Measurements from ENCODE around the gene SETD1B. TPM values are rescaled to one million over a fixed set of nuclear protein-coding genes. Genes with fewer than 3 reads are reported as not detected.
A peak's percentile ranks its signal among the peaks of the same experiment; 100 is the strongest.

The SETD1B gene
- total RNA-seq, 4 donors from 2014 or later = 3.7 to 10.4 (median 6.6) TPM

DNA sequence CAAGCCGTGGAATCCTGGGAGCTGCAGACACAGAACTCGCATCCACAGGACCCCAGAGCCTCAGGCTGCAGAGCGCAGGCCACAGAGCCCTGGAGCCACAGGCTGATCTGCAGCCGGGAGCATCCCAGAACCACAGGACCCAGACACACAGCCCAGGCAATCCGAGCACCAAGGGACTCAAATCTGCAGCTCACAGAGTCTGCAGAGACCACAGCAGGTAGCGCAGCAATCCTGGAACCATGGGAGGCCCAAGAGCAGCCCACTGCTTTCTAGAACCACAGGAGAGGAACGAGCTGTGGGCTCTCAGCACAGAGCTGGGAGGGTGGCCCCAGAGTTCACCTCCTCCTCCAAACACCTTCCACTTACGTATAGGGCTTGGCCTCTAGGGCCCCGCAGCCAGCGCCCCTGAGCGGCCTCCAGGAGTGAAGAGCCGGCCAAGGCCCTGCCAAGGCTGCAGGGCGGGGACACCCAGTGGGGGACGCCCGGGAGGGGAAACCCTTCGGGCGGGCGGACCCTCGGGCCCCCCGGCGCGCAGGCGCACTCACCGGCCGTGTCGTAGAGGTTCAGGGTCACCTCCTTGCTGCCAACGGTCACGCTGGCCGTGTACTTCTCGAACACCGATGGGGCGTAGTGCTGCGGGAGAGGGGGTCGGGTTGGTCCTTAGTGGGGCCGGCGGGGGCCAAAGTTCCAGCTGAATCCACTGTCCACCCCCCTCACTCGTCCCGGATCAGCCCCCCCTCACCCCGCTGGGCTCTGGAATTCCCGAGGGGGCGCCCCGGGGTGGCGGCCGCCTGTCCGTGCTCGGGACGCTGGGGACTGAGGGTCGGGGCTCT is 11.0 kb upstream of the SETD1B start:
- TF ChIP-seq, protein P1, sequence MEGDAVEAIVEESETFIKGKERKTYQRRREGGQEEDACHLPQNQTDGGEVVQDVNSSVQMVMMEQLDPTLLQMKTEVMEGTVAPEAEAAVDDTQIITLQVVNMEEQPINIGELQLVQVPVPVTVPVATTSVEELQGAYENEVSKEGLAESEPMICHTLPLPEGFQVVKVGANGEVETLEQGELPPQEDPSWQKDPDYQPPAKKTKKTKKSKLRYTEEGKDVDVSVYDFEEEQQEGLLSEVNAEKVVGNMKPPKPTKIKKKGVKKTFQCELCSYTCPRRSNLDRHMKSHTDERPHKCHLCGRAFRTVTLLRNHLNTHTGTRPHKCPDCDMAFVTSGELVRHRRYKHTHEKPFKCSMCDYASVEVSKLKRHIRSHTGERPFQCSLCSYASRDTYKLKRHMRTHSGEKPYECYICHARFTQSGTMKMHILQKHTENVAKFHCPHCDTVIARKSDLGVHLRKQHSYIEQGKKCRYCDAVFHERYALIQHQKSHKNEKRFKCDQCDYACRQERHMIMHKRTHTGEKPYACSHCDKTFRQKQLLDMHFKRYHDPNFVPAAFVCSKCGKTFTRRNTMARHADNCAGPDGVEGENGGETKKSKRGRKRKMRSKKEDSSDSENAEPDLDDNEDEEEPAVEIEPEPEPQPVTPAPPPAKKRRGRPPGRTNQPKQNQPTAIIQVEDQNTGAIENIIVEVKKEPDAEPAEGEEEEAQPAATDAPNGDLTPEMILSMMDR (IDR thresholded peaks at IDR 0.05) = no peak
- DNase-seq (ENCODE audit: low spot score) (no peak), ATAC-seq (ENCODE audit: low FRiP score) (no peak)

DNA sequence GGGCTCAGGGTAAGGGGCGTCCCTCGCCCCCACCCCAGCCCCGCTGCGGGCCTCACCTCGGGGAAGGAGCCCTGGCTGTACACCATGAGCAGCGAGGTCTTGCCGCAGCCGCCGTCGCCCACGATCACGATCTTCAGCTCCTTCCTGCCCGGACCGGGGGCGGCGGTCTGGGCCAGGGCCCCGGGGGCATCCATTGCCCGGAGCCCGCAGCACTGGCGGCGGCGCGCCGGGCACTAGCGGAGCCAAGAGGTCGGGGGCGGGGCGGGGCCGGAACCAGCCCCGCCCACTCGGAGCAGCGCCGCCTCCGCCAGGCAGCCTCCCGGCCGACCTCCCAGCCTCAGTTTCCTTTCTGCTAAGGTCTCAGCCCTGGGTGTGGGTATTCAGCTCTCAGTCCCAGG is 10.4 kb upstream of the SETD1B start, which contains the start of gene RHOF:
RHOF (minus strand) TSS at position 249 of the 398 bp plus-strand sequence; CDS start at position 194, 55 bp downstream.
- ATAC-seq (ENCODE audit: low FRiP score) = peak; percentile 0
- DNase-seq (ENCODE audit: low spot score) = no peak
- TF ChIP-seq, protein P1 (IDR thresholded peaks at IDR 0.05) = no peak

DNA sequence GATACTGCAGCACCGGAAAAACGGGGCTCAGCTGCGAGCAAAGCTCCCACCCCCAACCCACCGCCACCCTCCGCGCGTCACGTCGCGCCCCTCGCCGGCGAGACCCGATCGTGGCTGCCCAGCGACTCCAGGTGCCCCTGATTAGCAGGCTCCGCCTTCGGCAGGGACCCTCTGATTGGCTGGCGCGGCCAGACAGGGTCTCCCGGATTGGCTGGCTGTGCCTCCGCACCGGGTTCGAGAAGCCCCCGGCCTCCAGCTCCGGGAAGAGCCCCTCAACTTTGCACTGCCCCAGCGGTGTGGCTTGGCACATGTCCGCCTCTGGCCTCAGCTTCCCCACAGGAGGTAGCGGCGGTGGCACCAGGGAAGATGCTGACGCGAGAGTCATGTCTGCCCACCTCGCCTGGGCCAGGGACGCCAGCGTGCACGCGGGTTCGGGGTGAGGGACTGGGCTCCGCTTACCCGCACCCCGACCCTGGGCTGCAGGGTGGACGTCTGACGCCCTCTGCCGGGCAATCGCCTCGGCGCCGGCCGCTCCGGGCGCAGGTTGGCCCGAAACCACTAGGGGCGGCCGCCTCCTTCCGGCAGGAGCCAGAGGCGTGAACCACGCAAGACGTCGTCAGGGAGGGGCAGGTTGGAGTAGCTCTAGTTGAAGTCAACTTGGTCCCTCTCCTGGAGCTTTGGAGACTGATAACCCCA is 9.8 kb upstream of the SETD1B start:
- ATAC-seq (ENCODE audit: low FRiP score) (peak; percentile 73), DNase-seq (ENCODE audit: low spot score) (peak; percentile 64)
- TF ChIP-seq, protein P1 (IDR thresholded peaks at IDR 0.05) = peak in 2 of 3 donors; percentile 99

DNA sequence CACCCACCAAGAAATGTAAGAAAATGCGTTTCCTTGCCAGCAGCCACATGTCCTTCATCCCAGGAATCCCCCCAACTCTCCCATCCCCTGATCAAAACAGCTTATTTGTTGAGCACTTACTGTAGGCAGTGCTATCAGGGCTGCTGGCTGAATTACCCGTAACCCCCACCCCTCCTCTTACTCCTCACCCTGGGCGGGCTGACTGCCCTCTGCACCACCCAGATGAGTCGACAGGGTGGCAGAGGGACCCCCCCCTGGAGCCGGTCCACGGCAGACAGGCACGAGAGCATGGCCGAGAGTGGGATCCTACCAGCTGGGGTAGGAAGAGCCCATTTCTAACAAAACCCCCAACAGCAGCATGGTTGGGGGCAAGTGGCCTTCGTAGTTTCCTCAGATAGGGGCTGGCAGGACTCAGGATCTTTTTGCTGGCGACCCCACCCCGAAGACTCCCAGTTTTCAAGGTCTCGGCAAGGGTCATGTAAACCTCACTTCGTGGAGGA is 9.2 kb upstream of the SETD1B start:
- ATAC-seq (ENCODE audit: low FRiP score) (peak; percentile 3), DNase-seq (ENCODE audit: low spot score) (no peak)
- TF ChIP-seq, protein P1 (IDR thresholded peaks at IDR 0.05) = no peak

DNA sequence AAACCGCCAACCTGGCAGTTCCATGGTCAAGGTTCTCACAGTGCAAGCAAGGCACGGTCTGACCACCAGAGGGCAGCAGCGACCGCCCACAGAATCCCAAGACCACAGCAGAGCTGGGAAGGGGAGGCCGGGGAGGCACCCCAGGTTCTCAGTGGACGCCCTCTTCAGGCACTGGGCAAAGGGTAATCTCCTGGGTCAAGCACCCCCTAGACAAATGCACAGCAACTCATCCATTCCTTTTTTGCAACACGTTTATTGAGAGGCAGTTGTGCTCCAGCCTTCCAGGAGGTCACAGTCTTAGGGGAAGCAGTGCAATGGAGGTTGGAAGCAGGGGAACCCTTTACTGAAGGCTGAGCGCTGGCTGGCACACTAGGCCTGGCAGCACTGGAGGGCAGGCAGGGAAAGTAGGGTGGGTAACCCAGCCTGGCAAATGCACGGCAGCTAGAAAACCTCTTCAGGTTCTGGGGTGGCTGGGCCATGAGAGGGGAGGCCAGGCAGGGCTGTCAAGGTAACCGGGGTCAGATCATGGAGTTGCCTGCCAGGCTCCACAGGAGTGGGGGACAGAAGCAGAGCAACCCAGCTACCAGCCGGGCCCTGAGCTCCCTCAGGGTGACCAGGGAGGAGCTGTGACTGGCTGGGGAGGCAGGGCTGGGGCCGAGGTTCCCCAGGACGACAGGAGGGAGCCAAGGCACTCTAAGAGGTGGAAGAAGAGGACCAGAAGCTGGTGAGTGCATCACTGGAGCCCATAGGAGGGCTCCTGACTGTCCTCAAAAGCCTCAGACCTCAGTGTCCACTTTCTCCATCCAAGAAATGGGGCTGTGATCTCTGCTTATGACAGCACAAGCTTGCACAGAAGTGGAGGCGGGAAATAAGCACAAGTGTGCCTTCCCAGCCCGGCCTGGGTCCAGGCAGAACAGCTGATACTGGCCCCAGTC is 8.5 kb upstream of the SETD1B start:
- TF ChIP-seq, protein P1 (IDR thresholded peaks at IDR 0.05) = peak in 2 of 3 donors; percentile 80 to 81
- peak; percentile 96 for DNase-seq (ENCODE audit: low spot score)
- ATAC-seq (ENCODE audit: low FRiP score) = peak; percentile 51
